Fibroblast of upper back skin (primary cell): ENCODE measurements around the gene SCN2A.
A peak's percentile ranks its signal among the peaks of the same experiment; 100 is the strongest.

ENCODE experiments used
- DNase-seq: peaks from one replicate; pipeline ENCODE4 v3.0.0-alpha.2; 2013

SCN2A gene

GRCh38 chr2:165239230-165239629, at the start of gene SCN2A:
SCN2A (plus strand) TSS chr2:165239414; CDS start chr2:165295824, 56,410 bp downstream.
- DNase-seq: peak; percentile 30

DNA sequence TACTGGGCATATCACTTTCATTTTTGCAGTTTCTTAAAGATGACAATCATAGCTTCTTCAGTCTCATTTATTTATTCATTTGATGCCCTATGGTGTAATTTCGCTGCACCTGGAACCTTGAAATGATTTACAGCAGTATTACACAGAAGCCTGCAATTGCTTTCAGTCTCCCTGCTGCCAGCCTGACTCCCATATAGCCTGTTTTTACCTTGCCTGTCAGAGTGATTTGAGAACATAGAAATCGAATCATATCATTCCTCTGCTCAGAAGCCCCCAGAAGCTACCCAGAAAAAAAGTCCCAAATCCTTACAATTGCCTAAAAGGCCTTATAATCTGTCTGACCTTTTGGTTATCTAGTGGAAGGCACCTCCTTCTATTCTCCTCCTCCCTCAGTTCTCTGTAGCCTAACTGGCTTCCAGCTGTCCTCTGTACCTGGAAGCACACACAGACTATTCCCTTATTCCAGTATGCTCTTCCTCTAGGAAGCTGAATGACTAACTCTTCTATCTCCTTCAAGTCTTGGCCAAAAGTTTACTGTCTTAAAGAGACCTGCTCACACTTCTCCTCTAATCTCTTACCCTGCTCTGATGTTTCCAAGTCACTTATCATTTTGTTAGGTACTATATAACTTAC, 48.0 kb upstream of the SCN2A start:
- no peak for DNase-seq

DNA sequence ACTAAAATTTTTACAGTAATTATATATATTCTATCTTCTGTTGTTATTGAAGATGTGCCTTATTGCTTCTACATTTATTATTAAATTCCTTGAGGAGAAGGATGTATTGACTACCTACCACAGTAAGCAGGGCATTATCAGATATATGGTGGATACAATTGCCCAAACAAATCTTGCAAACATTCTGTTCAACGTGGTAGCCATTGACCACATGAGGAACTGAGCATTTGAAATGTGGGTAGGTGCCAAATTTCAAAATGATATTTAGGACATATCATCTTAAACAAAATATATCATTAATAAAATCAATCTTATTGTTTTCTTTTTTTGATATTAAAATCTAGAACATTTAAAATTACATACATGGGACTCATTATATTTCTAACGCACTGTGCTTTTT, 46.5 kb upstream of the SCN2A start:
- DNase-seq: no peak

GRCh38 chr2:165193178-165193777, 45.9 kb upstream of the SCN2A start:
- DNase-seq: no peak

- no peak for DNase-seq
These were observed 42.8 kb upstream of the SCN2A start for GRCh38 chr2:165196411-165196810.

DNA sequence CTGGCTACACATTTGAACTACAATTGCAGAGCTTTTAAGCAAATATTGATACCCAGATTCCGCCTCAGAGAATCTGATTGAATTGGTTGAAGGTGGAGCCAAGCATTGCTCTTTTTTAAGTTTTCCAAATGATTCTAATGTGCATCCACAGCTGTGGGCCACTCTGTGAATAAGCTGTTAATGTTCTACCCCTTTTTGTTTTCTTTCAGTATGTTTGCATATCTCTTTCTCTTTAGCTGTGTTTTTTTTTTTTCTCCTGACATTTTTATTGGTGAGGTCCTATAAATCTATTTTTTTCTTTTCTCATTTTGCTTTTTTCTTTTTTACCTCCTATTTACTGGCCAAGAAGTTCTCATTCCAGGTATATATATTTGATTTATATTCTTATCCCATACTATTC, 41.9 kb upstream of the SCN2A start:
- DNase-seq: no peak

- DNase-seq: no peak
These were observed 41.0 kb upstream of the SCN2A start for GRCh38 chr2:165198181-165198580.

GRCh38 chr2:165202239-165202638, 37.0 kb upstream of the SCN2A start:
- no peak for DNase-seq

DNA sequence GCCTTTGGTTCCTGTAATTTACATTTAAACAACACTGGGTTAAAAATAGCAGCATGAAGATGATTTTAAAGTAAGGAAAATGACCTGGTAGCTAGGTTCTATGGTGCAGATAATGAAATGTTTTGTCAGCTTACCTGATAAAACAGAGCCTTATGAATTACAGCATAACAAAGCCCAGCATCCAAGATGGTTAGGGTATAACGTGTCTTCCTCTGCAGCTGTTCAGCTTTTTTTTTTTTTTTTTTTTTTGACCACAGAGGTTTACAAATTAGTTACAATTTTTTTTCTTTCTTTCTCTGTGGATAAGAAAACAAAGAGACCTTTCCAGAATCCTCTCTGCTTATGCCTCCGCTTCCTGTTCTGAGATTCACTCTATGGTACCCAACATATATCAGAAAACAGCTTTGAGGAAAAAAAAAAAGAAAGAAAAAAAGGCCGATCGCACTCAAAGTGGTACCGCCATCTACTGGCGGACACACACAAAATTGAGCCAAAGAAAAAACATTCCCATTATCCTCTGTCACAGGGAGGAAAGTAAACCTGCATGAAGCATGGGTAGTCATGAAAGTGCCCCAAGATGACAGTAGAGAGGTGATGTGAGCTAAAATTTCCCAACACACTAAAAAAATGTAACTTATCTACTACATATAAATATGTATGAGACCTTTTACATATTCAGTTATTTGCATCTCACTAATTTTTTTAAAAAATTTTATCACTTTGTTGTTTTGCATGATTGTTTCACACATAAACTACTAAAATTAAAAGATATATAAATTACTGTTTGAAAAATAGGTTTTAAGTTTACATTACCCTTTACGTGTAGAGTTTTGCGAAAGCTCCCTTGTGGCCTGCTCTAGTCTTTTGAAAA, 35.3 kb upstream of the SCN2A start, which contains the start of gene SCN3A:
Gene SCN3A (minus strand): TSS at position 362 of the 871 bp plus-strand sequence. CDS start 27,656 bp downstream, outside the sequence.
- peak; percentile 55 for DNase-seq

GRCh38 chr2:165205865-165206264, 33.3 kb upstream of the SCN2A start:
- no peak for DNase-seq

DNA sequence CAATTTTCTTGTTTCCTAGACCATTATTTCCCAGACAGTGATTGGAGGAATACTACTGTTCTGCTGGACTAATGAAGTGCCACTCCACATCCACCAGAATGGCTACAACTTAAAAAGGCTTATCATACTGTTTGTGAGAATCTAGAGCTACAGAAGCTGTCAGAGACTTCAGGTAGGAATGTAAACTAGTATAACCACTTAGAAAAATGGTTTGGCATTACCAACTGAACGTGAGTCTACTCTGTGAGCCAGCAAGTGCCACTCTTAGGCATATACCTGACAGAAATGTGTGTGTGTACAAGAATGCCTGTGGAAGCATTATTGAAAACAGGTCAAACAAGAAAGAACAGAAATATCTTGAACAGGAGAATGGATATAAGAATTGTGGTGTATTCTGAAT, 31.1 kb upstream of the SCN2A start:
- DNase-seq: no peak

DNA sequence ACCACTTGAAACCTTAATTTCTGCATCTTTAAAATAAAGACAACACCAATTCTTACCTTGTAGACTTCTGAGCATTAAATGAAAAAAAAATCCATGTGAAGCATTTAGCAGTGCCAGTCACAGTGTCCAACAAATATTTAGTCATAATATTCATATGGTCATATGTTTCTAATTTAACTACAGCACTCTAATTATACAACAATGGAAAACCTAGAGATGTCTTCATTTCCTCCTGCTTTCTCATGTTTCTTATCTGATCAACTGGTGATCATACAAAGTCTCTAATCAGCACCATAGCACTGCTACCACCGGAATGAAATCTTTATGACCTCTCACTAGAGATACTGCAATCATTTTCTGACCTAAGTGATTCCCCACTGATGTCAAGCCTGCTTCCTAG, 25.1 kb upstream of the SCN2A start:
- DNase-seq: no peak

- peak; percentile 3 for DNase-seq
These were observed 19.7 kb upstream of the SCN2A start for GRCh38 chr2:165219481-165219880.

- DNase-seq: no peak
These were observed 14.3 kb upstream of the SCN2A start for GRCh38 chr2:165224941-165225340.

- no peak for DNase-seq
These were observed 11.6 kb upstream of the SCN2A start for GRCh38 chr2:165227571-165227970.

- no peak for DNase-seq
These were observed 2.2 kb upstream of the SCN2A start for GRCh38 chr2:165237056-165237455.

- DNase-seq: peak; percentile 34
These were observed 919 bp upstream of the SCN2A start for GRCh38 chr2:165238295-165238694.

DNA sequence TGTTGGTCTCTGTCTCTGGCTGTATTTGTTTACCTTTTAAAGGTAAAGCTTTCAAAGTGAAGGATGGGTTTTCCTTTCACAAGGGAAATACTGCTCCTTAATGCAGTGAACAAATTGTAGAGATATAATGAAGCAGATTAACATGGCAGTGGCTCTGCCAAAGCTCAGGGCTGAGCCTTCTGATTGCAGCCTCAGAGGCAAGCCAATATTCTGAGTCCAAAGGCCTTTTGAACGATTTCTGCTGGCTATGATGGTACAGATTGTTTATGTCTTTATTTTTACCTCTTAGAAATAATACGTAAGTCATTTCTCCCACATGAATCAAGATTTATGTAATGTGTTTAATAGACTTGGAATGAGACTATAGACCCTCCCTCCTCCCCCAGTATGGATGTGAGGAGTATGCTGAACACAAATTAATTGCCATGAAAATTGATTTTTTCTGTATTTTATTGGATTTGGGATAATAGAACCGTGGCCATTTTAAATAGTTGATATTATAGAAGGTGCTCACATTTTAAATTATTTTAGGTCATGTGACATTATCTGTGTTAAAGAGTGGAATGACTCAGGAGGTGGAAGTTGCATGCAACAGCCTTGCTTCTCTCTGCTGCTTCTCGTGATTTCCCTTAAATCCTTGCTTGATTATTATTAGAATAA, 772 bp downstream of the SCN2A start:
- DNase-seq: no peak

- DNase-seq: no peak
These were observed 1.7 kb downstream of the SCN2A start for GRCh38 chr2:165240916-165241315.

DNA sequence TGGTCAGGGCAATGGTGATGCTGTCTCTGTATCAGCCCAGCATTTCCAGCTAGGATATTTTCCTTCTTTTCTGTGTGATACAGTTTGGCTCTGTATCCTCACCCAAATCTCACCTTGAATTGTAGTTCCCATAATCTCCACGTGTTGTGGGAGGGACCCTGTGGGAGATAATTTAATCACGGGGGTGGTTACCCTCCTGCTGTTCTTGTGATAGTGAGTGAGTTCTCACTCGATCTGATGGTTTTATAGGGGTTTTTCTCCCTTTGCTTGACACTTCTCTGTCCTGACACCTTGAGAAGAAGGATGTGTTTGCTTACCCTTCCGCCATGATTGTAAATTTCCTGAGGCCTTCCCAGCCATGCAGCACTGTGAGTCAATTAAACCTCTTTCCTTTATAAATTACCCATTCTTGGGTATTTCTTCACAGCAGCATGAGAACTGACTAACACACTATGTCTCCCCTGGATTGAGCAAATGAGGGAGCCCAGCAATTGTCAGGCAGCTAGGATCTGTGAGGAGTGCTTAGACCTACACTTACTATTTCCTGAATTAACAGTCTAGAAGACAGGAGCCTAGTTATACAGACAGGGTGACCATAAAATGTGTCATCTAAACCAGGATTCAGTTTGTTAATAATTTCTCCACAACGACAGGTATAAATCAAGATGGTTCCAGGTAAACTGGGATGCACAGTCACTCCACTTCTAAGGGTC, 6.0 kb downstream of the SCN2A start:
- no peak for DNase-seq

DNA sequence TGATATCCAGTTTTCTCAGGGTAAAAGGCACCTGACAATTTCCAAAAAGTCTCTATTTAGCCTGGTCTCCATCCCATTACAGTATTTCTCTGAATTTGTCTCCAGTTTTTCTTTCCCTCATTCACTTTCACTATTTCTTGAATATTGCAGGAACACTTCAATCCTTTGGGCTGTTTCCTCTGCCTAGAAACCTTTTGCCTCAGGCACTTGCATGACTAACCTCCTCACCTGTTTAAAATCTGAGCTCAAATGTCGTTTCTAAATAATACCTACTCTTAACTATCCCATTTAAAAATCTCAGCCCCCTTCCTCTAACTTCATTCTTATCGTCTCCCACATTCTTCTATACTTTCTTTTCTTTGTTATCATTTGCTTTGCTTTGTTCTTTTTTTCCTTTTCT, 9.0 kb downstream of the SCN2A start:
- no peak for DNase-seq

- DNase-seq: no peak
These were observed 12.2 kb downstream of the SCN2A start for GRCh38 chr2:165251366-165251765.

- DNase-seq: no peak
These were observed 14.0 kb downstream of the SCN2A start for GRCh38 chr2:165253178-165253577.
